ENCODE measurements around the gene PPP3CA. TPM values are rescaled to one million over a fixed set of nuclear protein-coding genes. Genes with fewer than 3 reads are reported as not detected.
"Not testable (repeated sequence)": the region's sequence is repeated elsewhere in the genome, so short reads cannot be mapped to it uniquely, and the experiment has no call there.

PPP3CA gene
- total and polyA plus RNA-seq, 2 experiments from 2014 or later = 27.0 to 45.2 TPM

- no peak for TF ChIP-seq ZNF462 (CRISPR knock-in tag; IDR thresholded peaks at IDR 0.05)
- TF ChIP-seq CREB1 (CRISPR knock-in tag; IDR thresholded peaks at IDR 0.05; ENCODE audit: low read depth) = no peak
- TF ChIP-seq EZH2 (IDR thresholded peaks at IDR 0.05; ENCODE audit: low read depth, unreplicated experiment) = no peak
- no peak for TF ChIP-seq NANOG (IDR thresholded peaks at IDR 0.05; ENCODE audit: borderline replicate concordance)
- no peak for TF ChIP-seq EZH2phosphoT487 (IDR thresholded peaks at IDR 0.05; ENCODE audit: unreplicated experiment)
- no peak for TF ChIP-seq CTCF (conservative IDR thresholded peaks at IDR 0.05; ENCODE audit: low read depth in 2 of 2)
- no peak for TF ChIP-seq STAT1 (IDR thresholded peaks at IDR 0.05; ENCODE audit: unreplicated experiment)
Measured at GRCh38 chr4:101183221-101183620, 164.1 kb downstream of the PPP3CA start (continued).

- not testable (repeated sequence) for H3F3A ChIP-seq (replicated peaks; ENCODE audit: low read depth); H3K27me3 ChIP-seq (ENCODE audit: insufficient read depth); H3K27ac Mint-ChIP-seq; H3K4me1 ChIP-seq (ENCODE audit: insufficient read depth); H2AFZ ChIP-seq; H3K36me3 ChIP-seq (ENCODE audit: insufficient read depth); ATAC-seq; H3K4me2 ChIP-seq; DNase-seq (ENCODE audit: low spot score); H3K27me3 Mint-ChIP-seq (ENCODE audit: insufficient read depth, low read depth, poor library complexity); H3K79me2 ChIP-seq (replicated peaks; ENCODE audit: insufficient read depth); H3K4me3 ChIP-seq; H3K9me2 ChIP-seq (ENCODE audit: insufficient read depth); H3K4me3 Mint-ChIP-seq; H4K20me1 ChIP-seq (replicated peaks; ENCODE audit: insufficient read depth); H3K27ac ChIP-seq (ENCODE audit: low read depth)
- peaks cover 25% of the 10 kb centered on the region for H3K36me3 Mint-ChIP-seq (ENCODE audit: low read depth)
- H3K9me3 Mint-ChIP-seq = peaks cover 17% of the 10 kb centered on the region
- peaks cover 34% of the 10 kb centered on the region for H3K4me1 Mint-ChIP-seq
Measured at GRCh38 chr4:101182688-101183087, 164.6 kb downstream of the PPP3CA start.
